ENCODE data around the gene PTPRM. TPM values are rescaled to one million over a fixed set of nuclear protein-coding genes. Genes with fewer than 3 reads are reported as not detected.

The PTPRM gene
- total RNA-seq, 1 experiment from 2014 or later = not detected

GRCh38 chr18:7645756-7646155 lies 78.6 kb downstream of the PTPRM start:
- ChIA-PET POLR2A (ENCODE audit: low non-redundant PET) (no interaction called here), CTCF (no interaction called here)
- H3K9me3 ChIP-seq (ENCODE audit: low read depth, low read length, poor library complexity, severe bottlenecking) = peaks cover 13% of the 10 kb centered on the region
- H3K4me1 ChIP-seq (ENCODE audit: insufficient read depth, low read length, poor library complexity, severe bottlenecking) = no peaks in the 10 kb centered on the region
- DNase-seq (ENCODE audit: low spot score) = no peak
- no peak overlapping the region for H3K4me3 ChIP-seq (ENCODE audit: low read depth, low read length, poor library complexity, severe bottlenecking)
- BruUV-seq (replicated peaks) = no TSS peak
- TF ChIP-seq EZH2 (IDR thresholded peaks at IDR 0.05; ENCODE audit: borderline replicate concordance, low read depth, low read length, poor library complexity, severe bottlenecking) = no peak
- no peaks in the 10 kb centered on the region for H3K36me3 ChIP-seq (ENCODE audit: insufficient read depth, low read length, poor library complexity, severe bottlenecking)
- no peaks in the 10 kb centered on the region for H3K27me3 ChIP-seq (replicated peaks; ENCODE audit: insufficient read depth, low read depth, low read length, poor library complexity)
- H3K27ac ChIP-seq (ENCODE audit: low read depth, low read length, poor library complexity, severe bottlenecking) = no peak overlapping the region
- intact Hi-C loops (cut with micrococcal nuclease; ENCODE audit: unreplicated experiment) = no loop called here

- intact Hi-C loops (cut with micrococcal nuclease; ENCODE audit: unreplicated experiment) = no loop called here
- CTCF ChIA-PET = no interaction called here
- DNase-seq (ENCODE audit: low spot score) = no peak
- H3K9me3 ChIP-seq (ENCODE audit: low read depth, low read length, poor library complexity, severe bottlenecking) = peaks cover 13% of the 10 kb centered on the region
- no peaks in the 10 kb centered on the region for H3K27me3 ChIP-seq (replicated peaks; ENCODE audit: insufficient read depth, low read depth, low read length, poor library complexity)
- no peaks in the 10 kb centered on the region for H3K36me3 ChIP-seq (ENCODE audit: insufficient read depth, low read length, poor library complexity, severe bottlenecking)
- no peak overlapping the region for H3K27ac ChIP-seq (ENCODE audit: low read depth, low read length, poor library complexity, severe bottlenecking)
- no peak for TF ChIP-seq EZH2 (IDR thresholded peaks at IDR 0.05; ENCODE audit: borderline replicate concordance, low read depth, low read length, poor library complexity, severe bottlenecking)
- TF ChIP-seq CTCF (conservative IDR thresholded peaks at IDR 0.05; ENCODE audit: low read depth, low read length) = no peak
- H3K4me1 ChIP-seq (ENCODE audit: insufficient read depth, low read length, poor library complexity, severe bottlenecking) = no peaks in the 10 kb centered on the region
- no TSS peak for BruUV-seq (replicated peaks)
- POLR2A ChIA-PET (ENCODE audit: low non-redundant PET) = no interaction called here
- no peak overlapping the region for H3K4me3 ChIP-seq (ENCODE audit: low read depth, low read length, poor library complexity, severe bottlenecking)
These were observed 79.2 kb downstream of the PTPRM start for GRCh38 chr18:7646174-7646886.

- intact Hi-C loops (cut with micrococcal nuclease; ENCODE audit: unreplicated experiment) = no loop called here
These were observed 80.4 kb downstream of the PTPRM start for GRCh38 chr18:7647500-7647899.

More at GRCh38 chr18:7647500-7647899, 80.4 kb downstream of the PTPRM start:
- Histone ChIP-seq H3K36me3 (ENCODE audit: insufficient read depth, low read length, poor library complexity, severe bottlenecking) (no peaks in the 10 kb centered on the region), H3K27me3 (replicated peaks; ENCODE audit: insufficient read depth, low read depth, low read length, poor library complexity) (no peaks in the 10 kb centered on the region), H3K9me3 (ENCODE audit: low read depth, low read length, poor library complexity, severe bottlenecking) (peaks cover 10% of the 10 kb centered on the region), H3K4me1 (ENCODE audit: insufficient read depth, low read length, poor library complexity, severe bottlenecking) (no peaks in the 10 kb centered on the region), H3K27ac (ENCODE audit: low read depth, low read length, poor library complexity, severe bottlenecking) (no peak overlapping the region), H3K4me3 (ENCODE audit: low read depth, low read length, poor library complexity, severe bottlenecking) (no peak overlapping the region)
- no TSS peak for BruUV-seq (replicated peaks)
- no peak for TF ChIP-seq CTCF (conservative IDR thresholded peaks at IDR 0.05; ENCODE audit: low read depth, low read length)
- TF ChIP-seq EZH2 (IDR thresholded peaks at IDR 0.05; ENCODE audit: borderline replicate concordance, low read depth, low read length, poor library complexity, severe bottlenecking) = no peak
- no peak for DNase-seq (ENCODE audit: low spot score)
- ChIA-PET POLR2A (ENCODE audit: low non-redundant PET) (no interaction called here), CTCF (no interaction called here)
